Glutamatergic neuron (in vitro differentiated cells): ENCODE measurements around the gene VCAN. TPM values are rescaled to one million over a fixed set of nuclear protein-coding genes. Genes with fewer than 3 reads are reported as not detected.

ENCODE experiments used
- DNase-seq: peaks from one replicate; pipeline ENCODE4 v3.0.0; 2022
- H3K27ac Mint-ChIP-seq: one replicate; pipeline ENCODE4 v1.8.0; 2020; ENCODE audit warnings: mild to moderate bottlenecking, mixed read lengths, inconsistent platforms; ENCODE audit not compliant: unreplicated experiment
- H3K27me3 Mint-ChIP-seq: one replicate; pipeline ENCODE4 v1.8.0; 2020; ENCODE audit warnings: mild to moderate bottlenecking, moderate library complexity, mixed read lengths, inconsistent platforms; ENCODE audit not compliant: unreplicated experiment
- H3K36me3 Mint-ChIP-seq: one replicate; pipeline ENCODE4 v1.8.0; 2020; ENCODE audit warnings: mild to moderate bottlenecking, mixed read lengths, inconsistent platforms; ENCODE audit not compliant: unreplicated experiment
- H3K4me1 Mint-ChIP-seq: one replicate; pipeline ENCODE4 v1.8.0; 2020; ENCODE audit warnings: mild to moderate bottlenecking, low read depth, mixed read lengths, inconsistent platforms; ENCODE audit not compliant: unreplicated experiment
- H3K4me3 Mint-ChIP-seq: one replicate; pipeline ENCODE4 v1.8.0; 2020; ENCODE audit warnings: mild to moderate bottlenecking, mixed read lengths, inconsistent platforms; ENCODE audit not compliant: unreplicated experiment
- H3K9me3 Mint-ChIP-seq: one replicate; pipeline ENCODE4 v1.8.0; 2020; ENCODE audit warnings: mild to moderate bottlenecking, moderate library complexity, mixed read lengths, inconsistent platforms; ENCODE audit not compliant: unreplicated experiment
- CTCF ChIP-seq: fragments of 200-600 bp; sonication (generic); IDR thresholded peaks from one replicate; pipeline ENCODE4 v1.5.0; 2021; ENCODE audit not compliant: partially characterized antibody, unreplicated experiment
- total RNA-seq: library from RNA; stranded (reverse); fragmentation: NEBNext Ultra II Directional; extraction: Animal tissue kit (Norgen Biotek cat#: 25700); gene quantifications from one replicate; pipeline ENCODE4 v1.2.1, GENCODE V29; 2021; ENCODE audit not compliant: unreplicated experiment

The VCAN gene
- total RNA-seq, 1 donor from 2014 or later = 152 TPM

GRCh38 chr5:83518319-83519061 lies 46.9 kb downstream of the VCAN start:
- H3K4me1 Mint-ChIP-seq = peaks cover 2% of the 10 kb centered on the region
- DNase-seq = no peak
- no peaks in the 10 kb centered on the region for H3K9me3 Mint-ChIP-seq
- no peak overlapping the region for H3K4me3 Mint-ChIP-seq
- no peak for TF ChIP-seq CTCF
- no peak overlapping the region for H3K27ac Mint-ChIP-seq
- H3K36me3 Mint-ChIP-seq = peaks cover 6% of the 10 kb centered on the region
- no peaks in the 10 kb centered on the region for H3K27me3 Mint-ChIP-seq

- Mint-ChIP-seq H3K4me3 (no peak overlapping the region), H3K9me3 (no peaks in the 10 kb centered on the region), H3K27ac (no peak overlapping the region), H3K27me3 (no peaks in the 10 kb centered on the region), H3K4me1 (no peaks in the 10 kb centered on the region), H3K36me3 (peaks cover 6% of the 10 kb centered on the region)
- DNase-seq = no peak
- TF ChIP-seq CTCF = no peak
Observed at GRCh38 chr5:83522446-83522845, 50.9 kb downstream of the VCAN start.

- no peaks in the 10 kb centered on the region for H3K27me3 Mint-ChIP-seq
- H3K4me1 Mint-ChIP-seq = no peaks in the 10 kb centered on the region
- H3K27ac Mint-ChIP-seq = no peak overlapping the region
- DNase-seq = no peak
- H3K9me3 Mint-ChIP-seq = no peaks in the 10 kb centered on the region
- no peak for TF ChIP-seq CTCF
- H3K36me3 Mint-ChIP-seq = peaks cover 6% of the 10 kb centered on the region
- no peak overlapping the region for H3K4me3 Mint-ChIP-seq
Observed at GRCh38 chr5:83523929-83524328, 52.4 kb downstream of the VCAN start.

GRCh38 chr5:83524345-83524744 lies 52.8 kb downstream of the VCAN start:
- Mint-ChIP-seq H3K36me3 (peaks cover 6% of the 10 kb centered on the region), H3K27me3 (no peaks in the 10 kb centered on the region), H3K9me3 (no peaks in the 10 kb centered on the region), H3K4me1 (no peaks in the 10 kb centered on the region), H3K27ac (no peak overlapping the region), H3K4me3 (no peak overlapping the region)
- TF ChIP-seq CTCF = no peak
- DNase-seq = no peak

GRCh38 chr5:83524991-83525390 lies 53.4 kb downstream of the VCAN start:
- no peaks in the 10 kb centered on the region for H3K27me3 Mint-ChIP-seq
- no peak overlapping the region for H3K27ac Mint-ChIP-seq

More at GRCh38 chr5:83524991-83525390, 53.4 kb downstream of the VCAN start:
- no peak overlapping the region for H3K4me3 Mint-ChIP-seq
- peaks cover 4% of the 10 kb centered on the region for H3K36me3 Mint-ChIP-seq
- H3K4me1 Mint-ChIP-seq = no peaks in the 10 kb centered on the region
- DNase-seq = no peak
- no peaks in the 10 kb centered on the region for H3K9me3 Mint-ChIP-seq
- TF ChIP-seq CTCF = no peak
